HG03103 (cell line): Measurements from ENCODE around the gene NCEH1.
"Not testable (repeated sequence)": the region's sequence is repeated elsewhere in the genome, so short reads cannot be mapped to it uniquely, and the experiment has no call there.

ENCODE experiments used
- ATAC-seq: cut with Tn5 transposase; IDR thresholded peaks from one replicate; pipeline ENCODE4 v1.9.1; 2021; ENCODE audit warnings: low read depth; ENCODE audit not compliant: unreplicated experiment

NCEH1 gene

GRCh38 chr3:172617013-172617706 is 93.7 kb downstream of the NCEH1 start:
- ATAC-seq = no peak

GRCh38 chr3:172616031-172616461 is 94.8 kb downstream of the NCEH1 start:
- ATAC-seq = peak; percentile 63

DNA sequence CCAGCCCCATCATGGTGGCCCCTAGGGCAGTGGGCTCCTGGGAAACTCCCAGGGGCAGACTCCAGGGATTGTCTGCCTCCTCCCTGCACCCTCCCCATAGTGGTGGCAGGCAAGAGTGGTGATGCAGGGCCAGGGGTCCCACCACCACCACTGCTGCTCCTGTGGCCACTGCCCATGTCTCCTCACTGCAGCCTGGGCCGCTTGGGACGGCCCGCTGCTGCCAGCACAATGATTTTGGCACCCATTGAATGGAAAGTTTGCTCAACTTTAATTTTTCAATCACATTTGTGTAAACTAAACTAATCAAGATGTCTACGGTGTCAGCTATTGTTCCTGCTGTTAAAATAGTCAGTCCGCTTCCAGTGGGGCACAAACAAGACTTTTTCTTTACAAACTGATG is 95.6 kb downstream of the NCEH1 start:
- ATAC-seq = no peak

DNA sequence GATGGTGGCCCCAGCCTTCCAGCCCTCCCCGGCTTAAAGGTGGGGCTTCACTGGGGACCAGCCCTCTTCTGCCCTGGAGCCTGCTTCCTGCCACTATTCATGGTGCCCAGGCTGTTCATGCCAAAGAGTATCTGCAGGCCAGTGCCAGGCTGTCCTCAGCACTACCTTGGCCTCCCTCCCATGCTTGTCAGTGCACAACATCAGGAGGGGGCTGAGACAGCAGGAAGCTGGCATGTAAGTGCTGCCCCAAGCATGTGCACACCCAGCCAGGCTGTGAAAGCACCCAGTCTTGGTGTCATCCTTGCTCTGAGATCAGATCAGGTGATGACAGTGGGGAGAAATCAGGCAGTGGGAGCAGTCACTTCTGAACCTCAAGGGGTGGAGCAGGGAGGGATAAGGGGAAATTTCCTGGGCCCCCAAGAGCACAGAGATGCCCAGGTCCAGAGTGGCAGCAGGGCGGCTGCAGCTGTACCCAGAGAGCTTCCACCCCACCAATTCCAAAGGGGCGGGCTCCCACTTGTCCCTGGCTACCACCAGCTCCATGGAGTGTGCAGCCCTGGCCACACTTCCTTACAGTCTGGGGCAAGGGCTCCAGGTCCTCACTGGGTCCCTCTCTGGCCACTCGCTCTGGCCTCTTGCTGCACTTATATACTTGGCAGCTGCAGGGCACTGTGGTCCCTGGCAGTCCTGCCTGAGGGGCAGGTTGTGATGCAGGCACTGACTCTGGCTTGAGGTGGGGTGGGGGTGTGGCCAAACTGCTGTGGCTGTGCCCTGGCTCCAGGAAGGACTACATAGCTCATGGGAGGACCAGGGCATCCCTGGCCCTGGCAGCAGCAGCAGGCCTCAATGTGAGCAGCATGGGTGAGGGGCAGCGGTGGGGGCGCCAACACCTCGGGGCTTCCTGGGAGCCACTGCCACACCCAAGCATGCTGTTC is 96.3 kb downstream of the NCEH1 start:
- no peak for ATAC-seq

- no peak for ATAC-seq
Observed at GRCh38 chr3:172613845-172614244, 97.0 kb downstream of the NCEH1 start.

- ATAC-seq = no peak
Observed at GRCh38 chr3:172612871-172613678, 97.8 kb downstream of the NCEH1 start.

GRCh38 chr3:172609750-172610149 is 101.1 kb downstream of the NCEH1 start:
- no peak for ATAC-seq

- ATAC-seq = no peak
Observed at GRCh38 chr3:172608575-172608974, 102.3 kb downstream of the NCEH1 start.

DNA sequence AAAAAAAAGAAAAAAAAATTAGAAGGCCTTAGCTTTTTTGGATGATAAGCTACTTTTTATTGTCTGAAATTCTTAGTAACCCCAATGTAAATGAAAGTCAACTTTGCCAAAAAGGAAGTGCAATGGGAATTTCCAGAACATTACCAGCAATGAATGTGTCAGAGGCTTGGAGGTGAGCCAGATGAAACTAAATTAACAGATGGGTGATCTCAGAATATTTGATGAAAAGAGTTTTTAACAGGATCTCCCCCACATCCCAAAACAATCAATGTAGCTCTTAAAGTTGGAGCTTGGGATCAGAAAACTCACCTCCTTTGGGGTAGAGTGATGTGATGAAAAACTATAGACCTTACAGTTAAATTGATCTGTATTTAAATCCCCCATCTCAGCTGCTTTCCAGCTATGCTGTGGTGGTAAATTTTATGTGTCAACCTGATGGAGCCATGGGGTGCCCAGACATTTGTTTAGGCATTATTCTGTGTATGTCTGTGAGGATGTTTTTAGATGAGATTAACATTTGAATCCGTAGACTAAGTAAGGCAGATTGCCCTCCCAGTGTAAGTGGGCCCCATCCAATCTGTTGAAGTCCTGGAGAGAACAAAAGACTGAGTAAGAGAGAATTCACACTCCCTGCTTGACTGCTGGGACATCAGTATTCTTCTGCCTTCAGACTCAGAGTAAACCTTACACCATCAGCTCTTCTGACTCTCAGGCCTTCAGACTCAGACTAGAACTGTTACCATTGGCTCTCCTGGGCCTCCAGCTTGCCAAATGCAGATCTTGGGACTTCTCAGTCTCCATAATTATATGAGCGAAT is 103.4 kb downstream of the NCEH1 start:
- no peak for ATAC-seq

- no peak for ATAC-seq
Observed at GRCh38 chr3:172606021-172606420, 104.8 kb downstream of the NCEH1 start.

DNA sequence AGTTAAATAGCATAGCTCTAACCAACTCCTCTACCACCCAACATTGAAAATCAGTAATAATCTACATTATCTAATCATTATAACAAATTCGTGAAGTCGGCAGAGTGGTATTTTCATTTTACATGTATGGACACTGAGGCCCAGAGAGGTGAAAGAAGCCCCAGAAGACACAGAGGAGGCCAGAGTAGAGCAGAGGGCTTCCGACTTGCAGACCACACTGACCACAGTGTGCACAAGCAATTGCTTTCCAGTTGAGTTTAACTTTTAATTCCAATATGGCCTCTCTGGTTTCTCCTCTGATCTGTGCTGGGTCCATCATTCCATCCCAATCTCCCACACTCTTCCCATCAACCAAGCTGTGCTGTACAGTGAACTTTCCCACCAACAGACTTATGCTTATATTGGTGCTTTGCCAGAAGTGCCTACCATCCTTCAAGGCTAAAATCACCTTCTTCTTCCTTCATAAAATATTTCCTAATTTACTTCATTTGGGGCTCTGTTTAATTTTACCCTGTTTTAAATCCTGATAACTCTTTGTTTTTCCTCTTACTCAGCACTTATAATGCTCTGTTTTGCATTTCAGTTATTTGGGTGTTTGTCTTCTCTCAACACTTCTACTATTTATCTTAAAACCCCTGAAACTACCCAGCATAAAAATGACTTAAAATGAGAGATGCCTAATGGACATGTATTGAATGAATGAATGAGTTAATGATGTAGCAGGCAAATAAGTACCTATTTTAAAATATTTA is 105.8 kb downstream of the NCEH1 start:
- ATAC-seq = no peak

GRCh38 chr3:172601066-172601832 is 109.6 kb downstream of the NCEH1 start:
- ATAC-seq = no peak

- no peak for ATAC-seq
Observed at GRCh38 chr3:172600644-172601065, 110.2 kb downstream of the NCEH1 start.

DNA sequence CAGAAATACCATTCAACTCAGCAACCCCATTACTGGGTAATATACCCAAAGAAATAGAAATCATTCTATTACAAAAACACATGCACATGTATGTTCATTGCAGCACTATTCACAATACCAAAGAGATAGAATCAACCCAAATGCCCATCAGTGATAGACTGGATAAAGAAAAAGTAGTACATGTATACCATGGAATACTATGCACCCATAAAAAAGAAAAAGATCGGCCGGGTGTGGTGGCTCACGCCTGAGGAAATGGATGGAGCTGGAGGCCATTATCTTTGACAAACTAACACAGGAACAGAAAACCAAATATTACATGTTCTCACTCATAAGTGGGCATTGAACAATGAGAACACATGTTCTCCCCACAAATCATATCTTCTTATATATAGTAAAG is 112.0 kb downstream of the NCEH1 start:
- no peak for ATAC-seq

- no peak for ATAC-seq
Observed at GRCh38 chr3:172596394-172596706, 114.5 kb downstream of the NCEH1 start.

- ATAC-seq = peak; percentile 42
Observed at GRCh38 chr3:172595664-172596393, 115.0 kb downstream of the NCEH1 start.

DNA sequence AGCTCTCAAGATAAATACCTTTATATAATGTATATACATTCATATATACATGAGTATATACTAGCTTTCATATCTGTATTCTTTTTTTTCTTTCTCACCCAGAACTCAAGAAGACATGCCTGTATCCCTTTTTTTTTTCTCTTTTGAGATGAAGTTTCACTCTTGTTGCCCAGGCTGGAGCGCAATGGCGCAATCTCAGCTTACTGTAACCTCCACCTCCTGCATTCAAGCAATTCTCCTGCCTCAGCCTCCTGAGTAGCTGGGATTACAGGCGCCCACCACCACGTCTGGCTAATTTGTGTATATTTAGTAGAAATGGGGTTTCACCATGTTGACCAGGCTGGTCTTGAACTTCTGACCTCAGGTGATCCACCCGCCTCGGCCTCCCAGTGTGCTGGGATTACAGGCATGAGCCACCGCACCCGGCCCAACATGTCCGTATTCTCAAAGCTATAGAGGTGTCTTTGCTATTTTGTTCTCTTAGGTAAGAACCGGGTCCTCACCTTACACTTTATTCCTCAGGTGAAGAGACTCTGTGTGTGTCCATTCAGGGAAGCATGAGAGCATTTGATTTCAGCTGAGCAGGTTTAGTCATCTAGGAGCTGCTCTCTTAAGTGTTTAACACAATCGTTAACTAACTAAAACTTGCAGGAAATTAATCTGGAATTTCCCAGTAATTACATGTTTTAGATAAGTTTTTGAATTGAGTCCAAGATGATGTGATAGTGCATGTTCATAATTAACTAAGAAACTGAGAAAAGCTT is 115.8 kb downstream of the NCEH1 start:
- ATAC-seq = not testable (repeated sequence)
